HepG2 (cell line): ENCODE results near the gene ZNF584. TPM values are rescaled to one million over a fixed set of nuclear protein-coding genes. Genes with fewer than 3 reads are reported as not detected.

Experiments used
- ARNT2 ChIP-seq: sonication (generic); formaldehyde crosslinking; IDR thresholded peaks from 2 replicates; pipeline ENCODE4 v1.8.0; 2022; ENCODE audit warnings: mild to moderate bottlenecking, low read depth, missing genetic modification reagents, moderate library complexity
- CENPBD1 ChIP-seq: sonication (generic); formaldehyde crosslinking; IDR thresholded peaks from 2 replicates; pipeline ENCODE4 v1.8.0; 2022; ENCODE audit warnings: missing genetic modification reagents, low read depth, mild to moderate bottlenecking, borderline replicate concordance
- CHD2 ChIP-seq: IDR thresholded peaks from 2 replicates; pipeline ENCODE4 v1.6.1; 2011; ENCODE audit warnings: low read depth, low read length, improper control_type of control experiment
- MZF1 ChIP-seq: sonication (generic); formaldehyde crosslinking; IDR thresholded peaks from 2 replicates; pipeline ENCODE4 v1.8.1; 2023; ENCODE audit warnings: mild to moderate bottlenecking, missing genetic modification reagents, borderline replicate concordance
- NPAS2 ChIP-seq: sonication (generic); formaldehyde crosslinking; IDR thresholded peaks from 2 replicates; pipeline ENCODE4 v1.8.0; 2022; ENCODE audit warnings: mild to moderate bottlenecking, missing genetic modification reagents, borderline replicate concordance
- RNF2 ChIP-seq: fragments of 450-650 bp; conservative IDR thresholded peaks from 2 replicates; pipeline ENCODE4 v1.6.1; 2016; ENCODE audit warnings: low read depth
- SNAPC4 ChIP-seq: sonication (generic); formaldehyde crosslinking; IDR thresholded peaks from 2 replicates; pipeline ENCODE4 v1.4.0; 2020; ENCODE audit warnings: mild to moderate bottlenecking, missing genetic modification reagents
- SOX6 ChIP-seq, 2 experiments: fragments of 450-650 bp in 1 of 2; sonication (generic) in 1 of 2; formaldehyde crosslinking in 1 of 2; IDR thresholded peaks; 2 replicates each; pipeline versions ENCODE4 v1.4.0 to v1.6.1; 2017 to 2020; ENCODE audit warnings: antibody characterized with exemption in 1 of 2, mild to moderate bottlenecking in 1 of 2, missing genetic modification reagents in 1 of 2
- ZFP1 ChIP-seq: IDR thresholded peaks from 2 replicates; pipeline ENCODE4 v1.6.1; 2016
- ZNF101 ChIP-seq: sonication (generic); formaldehyde crosslinking; IDR thresholded peaks from 2 replicates; pipeline ENCODE4 v1.4.0; 2020; ENCODE audit warnings: mild to moderate bottlenecking, low read depth, missing genetic modification reagents, borderline replicate concordance
- ZNF142 ChIP-seq: sonication (generic); formaldehyde crosslinking; IDR thresholded peaks from 2 replicates; pipeline ENCODE4 v1.4.0; 2020; ENCODE audit warnings: missing genetic modification reagents
- ZNF256 ChIP-seq: sonication (generic); formaldehyde crosslinking; conservative IDR thresholded peaks from 2 replicates; pipeline ENCODE4 v1.4.0; 2020; ENCODE audit warnings: missing genetic modification reagents
- ZNF274 ChIP-seq: sonication (generic); formaldehyde crosslinking; IDR thresholded peaks from 2 replicates; pipeline ENCODE4 v1.5.1; 2020; ENCODE audit warnings: mild to moderate bottlenecking, missing genetic modification reagents
- ZNF740 ChIP-seq: sonication (generic); formaldehyde crosslinking; IDR thresholded peaks from 2 replicates; pipeline ENCODE4 v1.4.0; 2020; ENCODE audit warnings: missing genetic modification reagents
- ZSCAN20 ChIP-seq: sonication (generic); formaldehyde crosslinking; IDR thresholded peaks from 2 replicates; pipeline ENCODE4 v1.4.0; 2020; ENCODE audit warnings: missing genetic modification reagents, mild to moderate bottlenecking, borderline replicate concordance
- polyA plus RNA-seq, 8 experiments: library from polyadenylated mRNA; depleted of rRNA in 3 of 8; stranded (reverse) in 7 of 8; unstranded in 1 of 8; fragments of >200 nt; fragmentation: Illumina TruSeq in 4 of 8; extraction: Trizol in 4 of 8; gene quantifications; 2 replicates each; pipeline versions ENCODE4 v1.2.1 to v1.2.3, GENCODE V29; 2011 to 2016; ENCODE audit warnings: low read depth in 4 of 8, missing spikeins in 1 of 8, mixed read lengths in 1 of 8; ENCODE audit not compliant: insufficient read depth in 1 of 8
- total RNA-seq, 5 experiments: library from RNA; depleted of rRNA; stranded (reverse); fragments of >200 nt; fragmentation: Illumina TruSeq; extraction: Trizol; gene quantifications; 2 replicates each; pipeline ENCODE4 v1.2.3, GENCODE V29; 2016; ENCODE audit warnings: low read depth in 1 of 5

Gene ZNF584
- total and polyA plus RNA-seq, 2 of the 13 experiments (the other 11 are each of a cell fraction or from before 2014, with no cell fraction given) = 2.4 to 7.0 TPM

GRCh38 chr19:58408152-58409009, at the start of gene ZNF584 (continued):
- TF ChIP-seq CHD2 (0 out of 2 replicates have a peak, but pooled peaks have one; percentile 8), ARNT2 (peak; percentile 55; the same call in 1 of the 2 replicates), ZNF101 (CRISPR knock-in tag) (no peak), CENPBD1 (CRISPR knock-in tag) (no peak), ZFP1 (CRISPR knock-in tag) (no peak; the same call in 1 of the 2 replicates), ZNF274 (CRISPR knock-in tag) (no peak), SNAPC4 (CRISPR knock-in tag) (no peak), MZF1 (CRISPR knock-in tag) (no peak), NPAS2 (CRISPR knock-in tag) (no peak), ZNF740 (CRISPR knock-in tag) (no peak), ZNF256 (no peak), SOX6 (IDR thresholded peaks at IDR 0.05) (no peak), SOX6 (CRISPR knock-in tag; IDR thresholded peaks at IDR 0.05) (peak; percentile 52), ZNF142 (CRISPR knock-in tag) (no peak), RNF2 (peak; percentile 6; the same call in 1 of the 2 replicates), ZSCAN20 (CRISPR knock-in tag) (0 out of 2 replicates have a peak, but pooled peaks have one; percentile 10)
